ENCODE measurements around the gene AOPEP.

- TF ChIP-seq POLR2A (IDR thresholded peaks at IDR 0.05; ENCODE audit: low read depth, low read length) (no peak), TAF1 (IDR thresholded peaks at IDR 0.05; ENCODE audit: low read depth, low read length) (no peak), POLR2AphosphoS5 (IDR thresholded peaks at IDR 0.05; ENCODE audit: low read depth, low read length) (no peak)
Measured at GRCh38 chr9:95097279-95097678, 370.8 kb downstream of the AOPEP start.

Measured in GM12891 (cell line).